ENCODE results near the gene EMC8.
"Not testable (repeated sequence)": the region's sequence is repeated elsewhere in the genome, so short reads cannot be mapped to it uniquely, and the experiment has no call there.

EMC8 gene

GRCh38 chr16:85799497-85800320, at the start of gene EMC8, which contains the start of gene COX4I1:
EMC8 (minus strand) TSS chr16:85799544; CDS start chr16:85799295, 249 bp downstream.
COX4I1 (plus strand) TSS chr16:85799695; CDS start chr16:85801206, 1,511 bp downstream.
- DNase-seq (ENCODE audit: low read depth): peak; percentile 92

- DNase-seq (ENCODE audit: low read depth): no peak
Observed at GRCh38 chr16:85848986-85849385, 49.6 kb upstream of the EMC8 start.

GRCh38 chr16:85847681-85848601, 48.6 kb upstream of the EMC8 start:
- no peak for DNase-seq (ENCODE audit: low read depth)

- DNase-seq (ENCODE audit: low read depth): no peak
Observed at GRCh38 chr16:85847036-85847435, 47.7 kb upstream of the EMC8 start.

- DNase-seq (ENCODE audit: low read depth): no peak
Observed at GRCh38 chr16:85846461-85846860, 47.1 kb upstream of the EMC8 start.

GRCh38 chr16:85845266-85845665, 45.9 kb upstream of the EMC8 start:
- DNase-seq (ENCODE audit: low read depth): no peak

- no peak for DNase-seq (ENCODE audit: low read depth)
Observed at GRCh38 chr16:85844786-85845185, 45.4 kb upstream of the EMC8 start.

GRCh38 chr16:85844169-85844481, 44.8 kb upstream of the EMC8 start:
- no peak for DNase-seq (ENCODE audit: low read depth)

- no peak for DNase-seq (ENCODE audit: low read depth)
Observed at GRCh38 chr16:85843471-85844168, 44.3 kb upstream of the EMC8 start.

GRCh38 chr16:85842848-85843247, 43.5 kb upstream of the EMC8 start:
- no peak for DNase-seq (ENCODE audit: low read depth)

GRCh38 chr16:85842435-85842834, 43.1 kb upstream of the EMC8 start:
- no peak for DNase-seq (ENCODE audit: low read depth)

- DNase-seq (ENCODE audit: low read depth): no peak
Observed at GRCh38 chr16:85840801-85841200, 41.5 kb upstream of the EMC8 start.

- no peak for DNase-seq (ENCODE audit: low read depth)
Observed at GRCh38 chr16:85840395-85840794, 41.1 kb upstream of the EMC8 start.

GRCh38 chr16:85839681-85840240, 40.4 kb upstream of the EMC8 start:
- no peak for DNase-seq (ENCODE audit: low read depth)

GRCh38 chr16:85838876-85839585, 39.7 kb upstream of the EMC8 start:
- DNase-seq (ENCODE audit: low read depth): no peak

- DNase-seq (ENCODE audit: low read depth): no peak
Observed at GRCh38 chr16:85838381-85838780, 39.0 kb upstream of the EMC8 start.

- not testable (repeated sequence) for DNase-seq (ENCODE audit: low read depth)
Observed at GRCh38 chr16:85837654-85838053, 38.3 kb upstream of the EMC8 start.

GRCh38 chr16:85836706-85837582, 37.6 kb upstream of the EMC8 start:
- no peak for DNase-seq (ENCODE audit: low read depth)

- DNase-seq (ENCODE audit: low read depth): no peak
Observed at GRCh38 chr16:85835956-85836705, 36.8 kb upstream of the EMC8 start.
